OCI-LY3 (cell line): Measurements from ENCODE around the gene IL13RA1.

ENCODE experiments used
- CTCF ChIP-seq: fragments of 200-600, 300-600 bp; sonication (generic); IDR thresholded peaks from 2 replicates; pipeline ENCODE4 v1.5.1; 2014; ENCODE audit warnings: antibody characterized with exemption, low read length, low read depth
- EZH2phosphoT487 ChIP-seq: fragments of 200-600 bp; shearing (Covaris generic); IDR thresholded peaks from 2 replicates; pipeline ENCODE4 v1.6.1; 2018; ENCODE audit warnings: antibody characterized with exemption, mixed run types, low read depth

- no peak for TF ChIP-seq CTCF
- no peak for TF ChIP-seq EZH2phosphoT487
These were observed 24.7 kb upstream of the IL13RA1 start for GRCh38 chrX:118702741-118703140.
